Measurements from ENCODE around the gene STAG3.

GRCh38 chr7:100177045-100178001 is at the start of gene STAG3, which contains the start of gene GPC2:
- TF ChIP-seq CTCF (IDR thresholded peaks at IDR 0.05) (no peak), SIN3A (IDR thresholded peaks at IDR 0.05; ENCODE audit: borderline replicate concordance, insufficient read depth, low read depth, low read length) (no peak), REST (IDR thresholded peaks at IDR 0.05; ENCODE audit: insufficient read depth in 1 of 2, low read depth in 2 of 2, low read length in 1 of 2) (no peak)

Data from Panc1 (cell line).